LNCAP (cell line): ENCODE measurements around the gene CDH20.

ENCODE experiments used
- CTCF ChIP-seq: fragments of 450-650 bp; IDR thresholded peaks from 2 replicates; pipeline ENCODE4 v1.5.1; 2017; ENCODE audit warnings: mild to moderate bottlenecking

The CDH20 gene

GRCh38 chr18:61602836-61603235 lies 269.6 kb downstream of the CDH20 start:
- TF ChIP-seq CTCF: no peak
